Measurements from ENCODE around the gene SPEF1. TPM values are rescaled to one million over a fixed set of nuclear protein-coding genes. Genes with fewer than 3 reads are reported as not detected.

The SPEF1 gene
- total and polyA plus RNA-seq, 2 of the 13 experiments (the other 11 are each of a cell fraction or from before 2014, with no cell fraction given): 0.11 to 0.27 TPM

DNA sequence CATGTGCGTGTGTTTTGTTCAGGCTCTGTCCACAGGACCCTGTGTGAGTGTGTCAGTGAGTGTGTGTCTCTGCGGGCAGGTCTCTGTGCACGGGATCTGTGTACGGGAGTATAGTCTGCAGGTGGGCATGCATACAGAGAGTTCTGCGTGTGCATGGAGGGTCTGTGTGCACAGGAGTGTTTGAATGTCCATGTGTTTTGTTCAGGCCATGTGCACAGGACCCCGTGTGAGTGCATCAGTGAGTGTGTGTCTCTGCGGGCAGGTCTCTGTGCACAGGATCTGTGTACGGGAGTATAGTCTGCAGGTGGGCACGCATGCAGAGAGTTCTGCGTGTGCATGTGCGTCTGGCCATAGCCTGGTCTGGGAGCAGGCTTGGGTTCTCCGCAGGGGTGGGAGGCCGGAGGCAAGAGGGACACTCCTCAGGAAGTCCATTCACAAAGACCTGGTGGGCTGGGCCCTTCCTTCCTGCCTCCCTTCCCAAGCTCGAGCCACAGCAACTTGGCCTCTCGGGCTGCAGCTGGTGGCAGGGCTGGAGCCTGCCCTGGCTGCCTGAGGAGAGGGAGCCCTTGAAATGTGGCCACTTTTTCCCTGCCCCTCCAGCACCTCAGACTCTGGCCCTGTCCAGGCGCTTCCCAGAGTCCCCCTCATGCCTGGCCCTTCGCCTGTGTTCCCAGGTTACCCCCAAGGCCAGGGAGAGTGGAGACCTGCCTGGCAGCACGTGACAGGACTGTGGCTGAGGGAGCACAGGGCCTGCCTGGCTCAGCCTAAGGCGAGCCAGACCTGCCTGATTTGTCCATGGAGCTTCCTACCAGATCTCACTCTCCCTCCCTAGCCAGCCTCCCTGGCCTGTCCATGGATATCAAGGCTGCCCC is 42.0 kb downstream of the SPEF1 start (continued):
- TF ChIP-seq YEATS4 (CRISPR knock-in tag; IDR thresholded peaks at IDR 0.05; ENCODE audit: borderline replicate concordance) (0 out of 2 replicates have a peak, but pooled peaks have one; percentile 37), NFE2L2 (IDR thresholded peaks at IDR 0.05; ENCODE audit: low read length) (no peak), KLF11 (CRISPR knock-in tag; IDR thresholded peaks at IDR 0.05) (no peak), KDM6A (CRISPR knock-in tag; IDR thresholded peaks at IDR 0.05; ENCODE audit: low read depth) (no peak), ZNF331 (CRISPR knock-in tag; IDR thresholded peaks at IDR 0.05) (0 out of 2 replicates have a peak, but pooled peaks have one; percentile 60), SP5 (CRISPR knock-in tag; IDR thresholded peaks at IDR 0.05; ENCODE audit: borderline replicate concordance, low read depth) (no peak), ZNF749 (CRISPR knock-in tag; IDR thresholded peaks at IDR 0.05; ENCODE audit: borderline replicate concordance) (peak; percentile 64; the same call in 1 of the 2 replicates), ZSCAN20 (CRISPR knock-in tag; IDR thresholded peaks at IDR 0.05; ENCODE audit: borderline replicate concordance) (no peak), FOXP1 (IDR thresholded peaks at IDR 0.05) (no peak), FOXP1 (CRISPR knock-in tag; IDR thresholded peaks at IDR 0.05) (no peak), HHEX (CRISPR knock-in tag; IDR thresholded peaks at IDR 0.05) (no peak), ZFP37 (CRISPR knock-in tag; IDR thresholded peaks at IDR 0.05; ENCODE audit: borderline replicate concordance) (0 out of 2 replicates have a peak, but pooled peaks have one; percentile 69), ZNF616 (CRISPR knock-in tag; IDR thresholded peaks at IDR 0.05; ENCODE audit: low read depth) (peak; percentile 83; the same call in 1 of the 2 replicates), ZNF777 (CRISPR knock-in tag; IDR thresholded peaks at IDR 0.05) (0 out of 2 replicates have a peak, but pooled peaks have one; percentile 6), MIXL1 (CRISPR knock-in tag; IDR thresholded peaks at IDR 0.05) (0 out of 2 replicates have a peak, but pooled peaks have one; percentile 15)
- TF ChIP-seq, protein P1, sequence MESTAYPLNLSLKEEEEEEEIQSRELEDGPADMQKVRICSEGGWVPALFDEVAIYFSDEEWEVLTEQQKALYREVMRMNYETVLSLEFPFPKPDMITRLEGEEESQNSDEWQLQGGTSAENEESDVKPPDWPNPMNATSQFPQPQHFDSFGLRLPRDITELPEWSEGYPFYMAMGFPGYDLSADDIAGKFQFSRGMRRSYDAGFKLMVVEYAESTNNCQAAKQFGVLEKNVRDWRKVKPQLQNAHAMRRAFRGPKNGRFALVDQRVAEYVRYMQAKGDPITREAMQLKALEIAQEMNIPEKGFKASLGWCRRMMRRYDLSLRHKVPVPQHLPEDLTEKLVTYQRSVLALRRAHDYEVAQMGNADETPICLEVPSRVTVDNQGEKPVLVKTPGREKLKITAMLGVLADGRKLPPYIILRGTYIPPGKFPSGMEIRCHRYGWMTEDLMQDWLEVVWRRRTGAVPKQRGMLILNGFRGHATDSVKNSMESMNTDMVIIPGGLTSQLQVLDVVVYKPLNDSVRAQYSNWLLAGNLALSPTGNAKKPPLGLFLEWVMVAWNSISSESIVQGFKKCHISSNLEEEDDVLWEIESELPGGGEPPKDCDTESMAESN (CRISPR knock-in tag; conservative IDR thresholded peaks at IDR 0.05): peak; percentile 86
- TF ChIP-seq, protein P2, sequence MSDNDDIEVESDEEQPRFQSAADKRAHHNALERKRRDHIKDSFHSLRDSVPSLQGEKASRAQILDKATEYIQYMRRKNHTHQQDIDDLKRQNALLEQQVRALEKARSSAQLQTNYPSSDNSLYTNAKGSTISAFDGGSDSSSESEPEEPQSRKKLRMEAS (IDR thresholded peaks at IDR 0.05): peak; percentile 93
- TF ChIP-seq, protein P3, sequence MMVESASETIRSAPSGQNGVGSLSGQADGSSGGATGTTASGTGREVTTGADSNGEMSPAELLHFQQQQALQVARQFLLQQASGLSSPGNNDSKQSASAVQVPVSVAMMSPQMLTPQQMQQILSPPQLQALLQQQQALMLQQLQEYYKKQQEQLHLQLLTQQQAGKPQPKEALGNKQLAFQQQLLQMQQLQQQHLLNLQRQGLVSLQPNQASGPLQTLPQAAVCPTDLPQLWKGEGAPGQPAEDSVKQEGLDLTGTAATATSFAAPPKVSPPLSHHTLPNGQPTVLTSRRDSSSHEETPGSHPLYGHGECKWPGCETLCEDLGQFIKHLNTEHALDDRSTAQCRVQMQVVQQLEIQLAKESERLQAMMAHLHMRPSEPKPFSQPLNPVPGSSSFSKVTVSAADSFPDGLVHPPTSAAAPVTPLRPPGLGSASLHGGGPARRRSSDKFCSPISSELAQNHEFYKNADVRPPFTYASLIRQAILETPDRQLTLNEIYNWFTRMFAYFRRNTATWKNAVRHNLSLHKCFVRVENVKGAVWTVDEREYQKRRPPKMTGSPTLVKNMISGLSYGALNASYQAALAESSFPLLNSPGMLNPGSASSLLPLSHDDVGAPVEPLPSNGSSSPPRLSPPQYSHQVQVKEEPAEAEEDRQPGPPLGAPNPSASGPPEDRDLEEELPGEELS (CRISPR knock-in tag; IDR thresholded peaks at IDR 0.05): no peak
- TF ChIP-seq, protein P4, sequence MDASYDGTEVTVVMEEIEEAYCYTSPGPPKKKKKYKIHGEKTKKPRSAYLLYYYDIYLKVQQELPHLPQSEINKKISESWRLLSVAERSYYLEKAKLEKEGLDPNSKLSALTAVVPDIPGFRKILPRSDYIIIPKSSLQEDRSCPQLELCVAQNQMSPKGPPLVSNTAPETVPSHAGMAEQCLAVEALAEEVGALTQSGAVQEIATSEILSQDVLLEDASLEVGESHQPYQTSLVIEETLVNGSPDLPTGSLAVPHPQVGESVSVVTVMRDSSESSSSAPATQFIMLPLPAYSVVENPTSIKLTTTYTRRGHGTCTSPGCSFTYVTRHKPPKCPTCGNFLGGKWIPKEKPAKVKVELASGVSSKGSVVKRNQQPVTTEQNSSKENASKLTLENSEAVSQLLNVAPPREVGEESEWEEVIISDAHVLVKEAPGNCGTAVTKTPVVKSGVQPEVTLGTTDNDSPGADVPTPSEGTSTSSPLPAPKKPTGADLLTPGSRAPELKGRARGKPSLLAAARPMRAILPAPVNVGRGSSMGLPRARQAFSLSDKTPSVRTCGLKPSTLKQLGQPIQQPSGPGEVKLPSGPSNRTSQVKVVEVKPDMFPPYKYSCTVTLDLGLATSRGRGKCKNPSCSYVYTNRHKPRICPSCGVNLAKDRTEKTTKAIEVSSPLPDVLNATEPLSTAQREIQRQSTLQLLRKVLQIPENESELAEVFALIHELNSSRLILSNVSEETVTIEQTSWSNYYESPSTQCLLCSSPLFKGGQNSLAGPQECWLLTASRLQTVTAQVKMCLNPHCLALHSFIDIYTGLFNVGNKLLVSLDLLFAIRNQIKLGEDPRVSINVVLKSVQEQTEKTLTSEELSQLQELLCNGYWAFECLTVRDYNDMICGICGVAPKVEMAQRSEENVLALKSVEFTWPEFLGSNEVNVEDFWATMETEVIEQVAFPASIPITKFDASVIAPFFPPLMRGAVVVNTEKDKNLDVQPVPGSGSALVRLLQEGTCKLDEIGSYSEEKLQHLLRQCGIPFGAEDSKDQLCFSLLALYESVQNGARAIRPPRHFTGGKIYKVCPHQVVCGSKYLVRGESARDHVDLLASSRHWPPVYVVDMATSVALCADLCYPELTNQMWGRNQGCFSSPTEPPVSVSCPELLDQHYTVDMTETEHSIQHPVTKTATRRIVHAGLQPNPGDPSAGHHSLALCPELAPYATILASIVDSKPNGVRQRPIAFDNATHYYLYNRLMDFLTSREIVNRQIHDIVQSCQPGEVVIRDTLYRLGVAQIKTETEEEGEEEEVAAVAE (CRISPR knock-in tag; IDR thresholded peaks at IDR 0.05; ENCODE audit: borderline replicate concordance): no peak
- TF ChIP-seq, protein P5, sequence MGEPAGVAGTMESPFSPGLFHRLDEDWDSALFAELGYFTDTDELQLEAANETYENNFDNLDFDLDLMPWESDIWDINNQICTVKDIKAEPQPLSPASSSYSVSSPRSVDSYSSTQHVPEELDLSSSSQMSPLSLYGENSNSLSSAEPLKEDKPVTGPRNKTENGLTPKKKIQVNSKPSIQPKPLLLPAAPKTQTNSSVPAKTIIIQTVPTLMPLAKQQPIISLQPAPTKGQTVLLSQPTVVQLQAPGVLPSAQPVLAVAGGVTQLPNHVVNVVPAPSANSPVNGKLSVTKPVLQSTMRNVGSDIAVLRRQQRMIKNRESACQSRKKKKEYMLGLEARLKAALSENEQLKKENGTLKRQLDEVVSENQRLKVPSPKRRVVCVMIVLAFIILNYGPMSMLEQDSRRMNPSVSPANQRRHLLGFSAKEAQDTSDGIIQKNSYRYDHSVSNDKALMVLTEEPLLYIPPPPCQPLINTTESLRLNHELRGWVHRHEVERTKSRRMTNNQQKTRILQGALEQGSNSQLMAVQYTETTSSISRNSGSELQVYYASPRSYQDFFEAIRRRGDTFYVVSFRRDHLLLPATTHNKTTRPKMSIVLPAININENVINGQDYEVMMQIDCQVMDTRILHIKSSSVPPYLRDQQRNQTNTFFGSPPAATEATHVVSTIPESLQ (CRISPR knock-in tag; conservative IDR thresholded peaks at IDR 0.05): no peak
